Measurements from ENCODE around the gene MEIS1.

GRCh38 chr2:66452917-66453316 is 18.0 kb downstream of the MEIS1 start:
- TF ChIP-seq, protein P1, sequence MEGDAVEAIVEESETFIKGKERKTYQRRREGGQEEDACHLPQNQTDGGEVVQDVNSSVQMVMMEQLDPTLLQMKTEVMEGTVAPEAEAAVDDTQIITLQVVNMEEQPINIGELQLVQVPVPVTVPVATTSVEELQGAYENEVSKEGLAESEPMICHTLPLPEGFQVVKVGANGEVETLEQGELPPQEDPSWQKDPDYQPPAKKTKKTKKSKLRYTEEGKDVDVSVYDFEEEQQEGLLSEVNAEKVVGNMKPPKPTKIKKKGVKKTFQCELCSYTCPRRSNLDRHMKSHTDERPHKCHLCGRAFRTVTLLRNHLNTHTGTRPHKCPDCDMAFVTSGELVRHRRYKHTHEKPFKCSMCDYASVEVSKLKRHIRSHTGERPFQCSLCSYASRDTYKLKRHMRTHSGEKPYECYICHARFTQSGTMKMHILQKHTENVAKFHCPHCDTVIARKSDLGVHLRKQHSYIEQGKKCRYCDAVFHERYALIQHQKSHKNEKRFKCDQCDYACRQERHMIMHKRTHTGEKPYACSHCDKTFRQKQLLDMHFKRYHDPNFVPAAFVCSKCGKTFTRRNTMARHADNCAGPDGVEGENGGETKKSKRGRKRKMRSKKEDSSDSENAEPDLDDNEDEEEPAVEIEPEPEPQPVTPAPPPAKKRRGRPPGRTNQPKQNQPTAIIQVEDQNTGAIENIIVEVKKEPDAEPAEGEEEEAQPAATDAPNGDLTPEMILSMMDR (IDR thresholded peaks at IDR 0.05), result no peak
- TF ChIP-seq POLR2A (IDR thresholded peaks at IDR 0.05), result no peak
